Spleen (tissue), 3 donors: ENCODE results near the gene GNG3.

Experiments used
- POLR2A ChIP-seq, 3 donors: fragments of 450-650 bp; IDR thresholded peaks; one replicate each; pipeline ENCODE4 v1.5.1; 2017; ENCODE audit warnings: antibody characterized with exemption in 3 of 3, mild to moderate bottlenecking in 1 of 3
- POLR2AphosphoS5 ChIP-seq, 3 donors: sonication (generic); formaldehyde crosslinking; IDR thresholded peaks; one replicate each; pipeline ENCODE4 v1.5.1; 2017; ENCODE audit warnings: antibody characterized with exemption in 3 of 3

DNA sequence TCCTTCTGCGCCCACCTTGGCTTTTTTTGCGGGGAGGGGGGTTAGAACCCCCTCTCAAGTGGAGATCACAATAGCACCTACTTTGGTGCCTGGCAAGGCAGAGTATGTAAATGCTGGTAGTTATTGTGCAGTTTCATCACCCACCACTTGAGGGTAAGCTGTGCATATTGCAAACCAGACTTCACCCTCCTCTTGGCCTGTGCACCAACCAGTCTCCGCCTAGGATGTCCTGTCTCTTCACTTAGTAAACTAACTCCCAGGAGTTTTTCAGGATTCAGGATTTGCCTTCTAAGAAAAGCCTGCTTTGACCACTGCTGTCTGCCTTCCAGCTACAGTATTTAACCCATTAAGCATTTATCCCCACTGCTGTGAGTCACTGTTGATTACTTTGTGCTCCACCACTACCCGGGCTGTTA lies 26.6 kb upstream of the GNG3 start:
- TF ChIP-seq POLR2A (IDR thresholded peaks at IDR 0.05) (no peak), POLR2AphosphoS5 (IDR thresholded peaks at IDR 0.05) (no peak)
